ENCODE measurements around the gene REELD1. TPM values are rescaled to one million over a fixed set of nuclear protein-coding genes. Genes with fewer than 3 reads are reported as not detected.

REELD1 gene
- total and polyA plus RNA-seq, 4 experiments from 2014 or later: 0.11 to 0.58 (median 0.42) TPM; not detected in 1

- Histone ChIP-seq H3K4me1 (ENCODE audit: insufficient read depth, low read length) (no peaks in the 10 kb centered on the region), H3K27me3 (ENCODE audit: insufficient read depth, low read length) (no peaks in the 10 kb centered on the region), H3K36me3 (ENCODE audit: insufficient read depth, low read length) (no peaks in the 10 kb centered on the region), H3K27ac (ENCODE audit: low read depth, low read length) (no peak overlapping the region), H3K4me3 (ENCODE audit: low read length in 2 of 2) (no peak overlapping the region), H3K9me3 (ENCODE audit: control insufficient read depth in 1 of 2, low read length in 2 of 2) (no peaks in the 10 kb centered on the region)
- Mint-ChIP-seq H3K4me3 (no peak overlapping the region), H3K4me1 (no peaks in the 10 kb centered on the region), H3K27ac (no peak overlapping the region), H3K27me3 (no peaks in the 10 kb centered on the region), H3K9me3 (no peaks in the 10 kb centered on the region), H3K36me3 (peaks cover 10 to 20% of the 10 kb centered on the region in 2 donors)
- POLR2A ChIA-PET (ENCODE audit: partially characterized antibody): no interaction called here
- intact Hi-C loops (cut with micrococcal nuclease): no loop called here
- CTCF ChIA-PET (ENCODE audit: partially characterized antibody): no interaction called here
- DNase-seq: no peak
Measured at GRCh38 chr4:146275370-146275769, 61.0 kb downstream of the REELD1 start.

DNA sequence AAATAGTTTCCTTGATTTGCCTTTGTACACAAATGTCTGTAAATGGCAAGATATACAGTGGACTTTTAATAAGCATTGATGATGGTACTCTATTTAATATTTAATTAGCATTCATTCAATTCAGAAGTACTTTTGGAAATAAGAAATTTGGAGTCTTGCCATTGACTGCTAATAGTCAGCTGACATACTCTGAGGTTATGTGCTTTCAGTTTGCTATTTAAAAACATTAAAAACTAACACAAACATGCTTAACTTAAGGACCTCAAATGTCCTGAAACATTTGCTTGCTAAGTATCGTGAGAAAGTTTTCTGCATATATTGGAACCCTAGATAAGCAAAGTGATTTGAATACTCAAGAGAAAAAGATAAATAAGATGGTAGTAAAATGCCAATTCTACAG is 64.6 kb downstream of the REELD1 start:
- Histone ChIP-seq H3K36me3 (ENCODE audit: insufficient read depth, low read length) (no peaks in the 10 kb centered on the region), H3K4me3 (ENCODE audit: low read length in 2 of 2) (no peak overlapping the region), H3K27ac (ENCODE audit: low read depth, low read length) (no peak overlapping the region), H3K4me1 (ENCODE audit: insufficient read depth, low read length) (no peaks in the 10 kb centered on the region), H3K9me3 (ENCODE audit: control insufficient read depth in 1 of 2, low read length in 2 of 2) (no peaks in the 10 kb centered on the region), H3K27me3 (ENCODE audit: insufficient read depth, low read length) (no peaks in the 10 kb centered on the region)
- no peak for DNase-seq
- Mint-ChIP-seq H3K36me3 (peaks cover 18 to 21% of the 10 kb centered on the region in 2 donors), H3K27me3 (no peaks in the 10 kb centered on the region), H3K9me3 (no peaks in the 10 kb centered on the region), H3K4me1 (no peaks in the 10 kb centered on the region), H3K27ac (no peak overlapping the region), H3K4me3 (no peak overlapping the region)
- ChIA-PET POLR2A (ENCODE audit: partially characterized antibody) (no interaction called here), CTCF (ENCODE audit: partially characterized antibody) (no interaction called here)
- intact Hi-C loops (cut with micrococcal nuclease): no loop called here

Other genes starting within 250 kb of the REELD1 start
- 10 to 100 TPM; 47.7 to 54.0 TPM for gene LSM6, start 38.8 kb upstream of the REELD1 start, total RNA-seq
- 10 to 100 TPM; 73.0 to 76.3 TPM for gene LSM6, start 38.8 kb upstream of the REELD1 start, polyA plus RNA-seq